Measurements from ENCODE around the gene KCNQ4.

- no peak for TF ChIP-seq CREB1 (CRISPR knock-in tag; IDR thresholded peaks at IDR 0.05; ENCODE audit: low read depth)
- no peak for TF ChIP-seq CTCF (conservative IDR thresholded peaks at IDR 0.05; ENCODE audit: low read depth in 2 of 2)
- TF ChIP-seq NANOG (IDR thresholded peaks at IDR 0.05; ENCODE audit: borderline replicate concordance) = no peak
- TF ChIP-seq REST (IDR thresholded peaks at IDR 0.05; ENCODE audit: unreplicated experiment) = no peak
- TF ChIP-seq JUNB (IDR thresholded peaks at IDR 0.05; ENCODE audit: unreplicated experiment) = no peak
- TF ChIP-seq EZH2phosphoT487 (IDR thresholded peaks at IDR 0.05; ENCODE audit: unreplicated experiment) = no peak
- TF ChIP-seq POLR2AphosphoS5 (IDR thresholded peaks at IDR 0.05; ENCODE audit: low read depth) = no peak
- no peak for TF ChIP-seq ETS1 (IDR thresholded peaks at IDR 0.05)
- TF ChIP-seq EZH2 (IDR thresholded peaks at IDR 0.05; ENCODE audit: low read depth, unreplicated experiment) = no peak
- TF ChIP-seq ZNF114 (CRISPR knock-in tag; IDR thresholded peaks at IDR 0.05) = no peak
- TF ChIP-seq ZNF331 (CRISPR knock-in tag; IDR thresholded peaks at IDR 0.05; ENCODE audit: low read depth) = peak; percentile 91
- no peak for TF ChIP-seq STAT1 (IDR thresholded peaks at IDR 0.05; ENCODE audit: unreplicated experiment)
- TF ChIP-seq ZNF462 (CRISPR knock-in tag; IDR thresholded peaks at IDR 0.05) = no peak
Observed at GRCh38 chr1:40876436-40876761, 92.8 kb downstream of the KCNQ4 start.

All from GM23338 (cell line).